K562 (cell line): ENCODE measurements around the gene RALGAPB. TPM values are rescaled to one million over a fixed set of nuclear protein-coding genes. Genes with fewer than 3 reads are reported as not detected.

Experiments
- BCOR ChIP-seq: fragments of 450-650 bp; IDR thresholded peaks from 2 replicates; pipeline ENCODE4 v1.6.1; 2016
- CREBBP ChIP-seq: IDR thresholded peaks from one replicate; pipeline ENCODE4 v1.6.1; 2012; ENCODE audit warnings: low read depth, mild to moderate bottlenecking, control low read depth, inconsistent platforms, low read length
- EP400 ChIP-seq: fragments of 450-650 bp; IDR thresholded peaks from 2 replicates; pipeline ENCODE4 v1.6.1; 2017; ENCODE audit warnings: antibody characterized with exemption, mild to moderate bottlenecking, moderate library complexity
- FOXP1 ChIP-seq: sonication (generic); formaldehyde crosslinking; IDR thresholded peaks from 2 replicates; pipeline ENCODE4 v1.8.0; 2022; ENCODE audit warnings: mild to moderate bottlenecking, missing genetic modification reagents
- GABPA ChIP-seq: fragments of 200-800 bp; sonication (Bioruptor generic); conservative IDR thresholded peaks from 2 replicates; pipeline ENCODE4 v1.6.1; 2016; ENCODE audit warnings: low read depth, missing genetic modification characterization, missing compliant biosample characterization
- HEY1 ChIP-seq: fragments of 250-450 bp; sonication (Bioruptor Pico); IDR thresholded peaks from 2 replicates; pipeline ENCODE4 v1.5.0; 2020; ENCODE audit warnings: mild to moderate bottlenecking, moderate library complexity, borderline replicate concordance
- HMG20B ChIP-seq: fragments of 250-450 bp; sonication (Bioruptor Pico); IDR thresholded peaks from 2 replicates; pipeline ENCODE4 v1.5.0; 2021; ENCODE audit warnings: mild to moderate bottlenecking
- MTA1 ChIP-seq: fragments of 450-650 bp; IDR thresholded peaks from 2 replicates; pipeline ENCODE4 v1.6.1; 2017; ENCODE audit warnings: borderline replicate concordance
- NFATC3 ChIP-seq: fragments of 450-650 bp; IDR thresholded peaks from 2 replicates; pipeline ENCODE4 v1.6.1; 2017; ENCODE audit warnings: mild to moderate bottlenecking
- NR1H2 ChIP-seq: sonication (generic); formaldehyde crosslinking; IDR thresholded peaks from 2 replicates; pipeline ENCODE4 v1.4.0; 2020; ENCODE audit warnings: mild to moderate bottlenecking, missing genetic modification reagents
- PTTG1 ChIP-seq: fragments of 450-650 bp; IDR thresholded peaks from 2 replicates; pipeline ENCODE4 v1.6.1; 2016; ENCODE audit warnings: low read depth, mild to moderate bottlenecking, missing genetic modification characterization, missing compliant biosample characterization
- RAD21 ChIP-seq, 2 experiments: fragments of 250-450 bp in 1 of 2; fragments of 450-650 bp in 1 of 2; sonication (Bioruptor Pico) in 1 of 2; formaldehyde crosslinking in 1 of 2; IDR thresholded peaks in 1 of 2; conservative IDR thresholded peaks in 1 of 2; 2 replicates each; pipeline versions ENCODE4 v1.4.0 to v1.8.0; 2020 to 2022; ENCODE audit warnings: mild to moderate bottlenecking in 2 of 2, moderate library complexity in 1 of 2
- SRF ChIP-seq, 2 experiments: fragments of 250-450, 450-650 bp in 1 of 2; sonication (Bioruptor Pico) in 1 of 2; sonication (generic) in 1 of 2; formaldehyde crosslinking; IDR thresholded peaks; 2 replicates each; pipeline versions ENCODE4 v1.5.0 to v1.5.1; 2020 to 2022; ENCODE audit warnings: mild to moderate bottlenecking in 1 of 2, missing genetic modification reagents in 1 of 2
- STAT5A ChIP-seq: IDR thresholded peaks from 2 replicates; pipeline ENCODE4 v1.6.1; 2012; ENCODE audit warnings: low read length, inconsistent platforms, borderline replicate concordance
- TFAM ChIP-seq: fragments of 250-450 bp; sonication (Bioruptor Pico); conservative IDR thresholded peaks from 2 replicates; pipeline ENCODE4 v1.5.0; 2021; ENCODE audit warnings: mild to moderate bottlenecking, moderate library complexity
- THAP12 ChIP-seq: fragments of 250-450 bp; sonication (Bioruptor Pico); IDR thresholded peaks from 2 replicates; pipeline ENCODE4 v1.9.0; 2021; ENCODE audit warnings: mild to moderate bottlenecking, inconsistent platforms
- ZBTB12 ChIP-seq: fragments of 250-450 bp; sonication (Bioruptor Pico); IDR thresholded peaks from 2 replicates; pipeline ENCODE4 v1.4.0; 2020
- ZFP30 ChIP-seq: fragments of 250-450 bp; sonication (Bioruptor Pico); IDR thresholded peaks from 2 replicates; pipeline ENCODE4 v1.8.0; 2022; ENCODE audit warnings: moderate library complexity, mild to moderate bottlenecking, inconsistent platforms, borderline replicate concordance
- ZNF232 ChIP-seq: sonication (generic); formaldehyde crosslinking; IDR thresholded peaks from 2 replicates; pipeline ENCODE4 v1.8.0; 2022; ENCODE audit warnings: mild to moderate bottlenecking, missing genetic modification reagents
- ZNF347 ChIP-seq: fragments of 450-650 bp; formaldehyde crosslinking; IDR thresholded peaks from 2 replicates; pipeline ENCODE4 v1.4.0; 2020; ENCODE audit warnings: low read depth, mild to moderate bottlenecking, moderate library complexity
- ZNF436 ChIP-seq: fragments of 250-450, 450-650 bp; sonication (Bioruptor Pico); formaldehyde crosslinking; IDR thresholded peaks from 2 replicates; pipeline ENCODE4 v1.7.0; 2020; ENCODE audit warnings: mild to moderate bottlenecking
- ZNF639 ChIP-seq, 2 experiments: fragments of 200-800 bp in 1 of 2; sonication (Bioruptor generic) in 1 of 2; sonication (generic) in 1 of 2; formaldehyde crosslinking in 1 of 2; IDR thresholded peaks in 1 of 2; conservative IDR thresholded peaks in 1 of 2; 2 replicates each; pipeline versions ENCODE4 v1.5.0 to v1.6.1; 2016 to 2020; ENCODE audit warnings: missing compliant biosample characterization in 1 of 2, missing genetic modification characterization in 1 of 2, missing genetic modification reagents in 1 of 2
- ZNF699 ChIP-seq: fragments of 250-450 bp; sonication (Bioruptor Pico); IDR thresholded peaks from 2 replicates; pipeline ENCODE4 v1.8.0; 2021; ENCODE audit warnings: mild to moderate bottlenecking, moderate library complexity; ENCODE audit not compliant: insufficient replicate concordance
- ZNF830 ChIP-seq: fragments of 250-450 bp; sonication (Bioruptor Pico); IDR thresholded peaks from 2 replicates; pipeline ENCODE4 v1.5.0; 2021; ENCODE audit warnings: mild to moderate bottlenecking
- polyA plus RNA-seq, 8 experiments: library from polyadenylated mRNA; depleted of rRNA in 4 of 8; stranded (reverse) in 5 of 8; unstranded in 3 of 8; fragments of >200 nt; fragmentation: Nextera tagmentation in 2 of 8; fragmentation: Illumina TruSeq in 1 of 8; extraction: Ambion mirVana in 2 of 8; extraction: Trizol in 1 of 8; gene quantifications; 2 replicates each; pipeline versions ENCODE4 v1.2.1 to v1.2.3, GENCODE V29; 2011 to 2014; ENCODE audit warnings: inconsistent platforms in 1 of 8, missing spikeins in 1 of 8
- total RNA-seq, 7 experiments: library from RNA; depleted of rRNA in 6 of 7; stranded (reverse); fragments of >200 nt in 6 of 7; fragmentation: Illumina TruSeq in 2 of 7; extraction: Trizol in 2 of 7; gene quantifications; 2 replicates each; pipeline versions ENCODE4 v1.2.1 to v1.2.3, GENCODE V29; 2011 to 2021; ENCODE audit warnings: low replicate concordance in 1 of 7

The RALGAPB gene
- total and polyA plus RNA-seq, 9 of the 15 experiments (the other 6 are each of a cell fraction or from before 2014, with no cell fraction given): 4.3 to 25.6 (median 13.6) TPM

GRCh38 chr20:38446441-38447209 lies 26.0 kb upstream of the RALGAPB start (continued):
- TF ChIP-seq TFAM (CRISPR knock-in tag): no peak
- TF ChIP-seq CREBBP: no peak
- TF ChIP-seq PTTG1 (tag): no peak
- TF ChIP-seq ZNF436 (CRISPR knock-in tag): no peak
- TF ChIP-seq NR1H2 (CRISPR knock-in tag): no peak
- no peak for TF ChIP-seq NFATC3
- peak; percentile 51 to 82 for TF ChIP-seq RAD21 (CRISPR knock-in tag; conservative IDR thresholded peaks at IDR 0.05 in 1 of 2, IDR thresholded peaks at IDR 0.05 in 1 of 2)
- TF ChIP-seq SRF (CRISPR knock-in tag; IDR thresholded peaks at IDR 0.05): peak in 1 of 2 experiments; percentile 59; a peak in 1 of 4 replicates
- no peak for TF ChIP-seq ZNF699 (CRISPR knock-in tag)
- peak; percentile 42; the same call in 1 of the 2 replicates for TF ChIP-seq ZBTB12 (CRISPR knock-in tag)
- no peak for TF ChIP-seq ZFP30 (CRISPR knock-in tag)
- TF ChIP-seq ZNF830 (CRISPR knock-in tag): 0 out of 2 replicates have a peak, but pooled peaks have one; percentile 29
- TF ChIP-seq ZNF347 (CRISPR knock-in tag): no peak
- peak; percentile 97 for TF ChIP-seq GABPA (tag)
- TF ChIP-seq THAP12 (CRISPR knock-in tag): peak; percentile 100
- TF ChIP-seq FOXP1 (CRISPR knock-in tag): peak; percentile 82; the same call in 1 of the 2 replicates
- no peak for TF ChIP-seq MTA1
- no peak; the same call in 1 of the 2 replicates for TF ChIP-seq STAT5A
- peak; percentile 95 for TF ChIP-seq BCOR
- no peak for TF ChIP-seq HEY1 (CRISPR knock-in tag)
- TF ChIP-seq ZNF232 (CRISPR knock-in tag): no peak
- no peak for TF ChIP-seq HMG20B (CRISPR knock-in tag)
- TF ChIP-seq EP400: peak; percentile 95
- peak in 1 of 2 experiments; percentile 76; a peak in 1 of 4 replicates for TF ChIP-seq ZNF639 (CRISPR knock-in tag; conservative IDR thresholded peaks at IDR 0.05 in 1 of 2, IDR thresholded peaks at IDR 0.05 in 1 of 2)
